HepG2 (cell line): ENCODE data around the gene EXOC6B. TPM values are rescaled to one million over a fixed set of nuclear protein-coding genes. Genes with fewer than 3 reads are reported as not detected.
A peak's percentile ranks its signal among the peaks of the same experiment; 100 is the strongest.

Source experiments
- ATAC-seq: fragments of 200-7000 bp; cut with Tn5 transposase; 3 replicates; pipeline ENCODE4 v1.9.1; 2020; ENCODE audit warnings: mild to moderate bottlenecking, moderate library complexity
- Bru-seq: library from RNA; stranded (reverse); fragments of 400-500 nt; gene quantifications from one replicate; lab custom pipeline; 2021; lab: Mats Ljungman, UMichigan
- BruChase-seq, 2 experiments: library from RNA; stranded (reverse); fragments of 400-500 nt; gene quantifications; one replicate each; lab custom pipeline; 2021; lab: Mats Ljungman, UMichigan
- BruUV-seq: library from RNA; stranded (reverse); fragments of 400-500 nt; replicated peaks from 2 replicates; lab custom pipeline; 2021; lab: Mats Ljungman, UMichigan
- CTCF ChIA-PET: fragments of 300-600 bp; formaldehyde crosslinking; extraction: SDS; loops from one replicate; lab custom pipeline; 2021; ENCODE audit warnings: low total read pairs, inconsistent platforms, low intra/inter-chr PET ratio; lab: Yijun Ruan, JAX
- POLR2A ChIA-PET: fragments of 350-600 bp; sonication (Branson Sonifier 250); formaldehyde crosslinking; loops from one replicate; lab custom pipeline; 2020; ENCODE audit warnings: antibody characterized with exemption, inconsistent platforms; lab: Yijun Ruan, JAX
- DNase-seq: peaks from one replicate; pipeline ENCODE4 v3.0.0-alpha.2; 2015; ENCODE audit warnings: low spot score
- FAIRE-seq: peaks from 3 replicates; lab custom pipeline; 2011; peaks lifted over from hg19 to GRCh38; lab: Jason Lieb, UNC
- H2AFZ ChIP-seq: one replicate; pipeline ENCODE4 v1.6.1; 2011; ENCODE audit warnings: low read length, inconsistent platforms
- H3K27ac ChIP-seq: fragments of 300-600 bp; 3 replicates; pipeline ENCODE4 v1.8.0; 2011; ENCODE audit warnings: mixed run types, mild to moderate bottlenecking, mixed read lengths, low read length, inconsistent platforms; ENCODE audit not compliant: insufficient read depth; ENCODE audit errors: extremely low read length
- H3K27me3 ChIP-seq, 2 experiments: fragments of 200-600 bp in 1 of 2; 2 replicates in 1 of 2; 3 replicates in 1 of 2; pipeline versions ENCODE4 v1.6.0 to v1.8.0; 2011; ENCODE audit warnings: low read length in 2 of 2, mild to moderate bottlenecking in 2 of 2, moderate library complexity in 2 of 2, inconsistent platforms in 1 of 2; ENCODE audit not compliant: insufficient read depth in 2 of 2, control insufficient read depth in 1 of 2
- H3K36me3 ChIP-seq, 2 experiments: fragments of 200-600 bp in 1 of 2; replicated peaks in 1 of 2; 2 replicates in 1 of 2; 3 replicates in 1 of 2; pipeline versions ENCODE4 v1.5.1 to v1.8.0; 2011; ENCODE audit warnings: low read length in 2 of 2, inconsistent platforms in 1 of 2; ENCODE audit not compliant: insufficient read depth in 2 of 2, control insufficient read depth in 1 of 2
- H3K4me1 ChIP-seq: 2 replicates; pipeline ENCODE4 v1.5.1; 2012; ENCODE audit warnings: low read length, inconsistent platforms; ENCODE audit not compliant: insufficient read depth
- H3K4me2 ChIP-seq: 2 replicates; pipeline ENCODE4 v1.6.0; 2011; ENCODE audit warnings: low read depth, low read length, inconsistent platforms
- H3K4me3 ChIP-seq, 3 experiments: fragments of 200-600 bp in 1 of 3; sonication (generic), shearing (Covaris generic) in 1 of 3; replicated peaks in 1 of 3; 2 replicates each; pipeline ENCODE4 v1.5.1; 2011 to 2016; ENCODE audit warnings: low read length in 3 of 3, inconsistent platforms in 2 of 3, low read depth in 2 of 3, mild to moderate bottlenecking in 2 of 3, control low read depth in 1 of 3, mixed read lengths in 1 of 3; ENCODE audit not compliant: insufficient read depth in 1 of 3
- H3K79me2 ChIP-seq: one replicate; pipeline ENCODE4 v1.6.1; 2011; ENCODE audit warnings: low read length, inconsistent platforms; ENCODE audit not compliant: insufficient read depth
- H3K9ac ChIP-seq: 2 replicates; pipeline ENCODE4 v1.6.0; 2011; ENCODE audit warnings: mild to moderate bottlenecking, low read depth, low read length, inconsistent platforms; ENCODE audit not compliant: insufficient read depth
- H3K9me3 ChIP-seq: 2 replicates; pipeline ENCODE4 v1.5.1; 2012; ENCODE audit warnings: mild to moderate bottlenecking, low read length
- H4K20me1 ChIP-seq: 2 replicates; pipeline ENCODE4 v1.6.0; 2011; ENCODE audit warnings: inconsistent platforms, mild to moderate bottlenecking, low read length, moderate library complexity; ENCODE audit not compliant: insufficient read depth
- HMGA1 ChIP-seq: sonication (generic); formaldehyde crosslinking; conservative IDR thresholded peaks from 2 replicates; pipeline ENCODE4 v1.4.0; 2020; ENCODE audit warnings: missing genetic modification reagents
- PBX3 ChIP-seq: sonication (generic); formaldehyde crosslinking; IDR thresholded peaks from 2 replicates; pipeline ENCODE4 v1.8.1; 2023; ENCODE audit warnings: missing genetic modification reagents, inconsistent platforms, borderline replicate concordance
- SMAD3 ChIP-seq: sonication (generic); formaldehyde crosslinking; IDR thresholded peaks from 2 replicates; pipeline ENCODE4 v1.4.0; 2020; ENCODE audit warnings: missing genetic modification reagents
- ZNF639 ChIP-seq: conservative IDR thresholded peaks from 2 replicates; pipeline ENCODE4 v1.6.1; 2018; ENCODE audit warnings: missing genetic modification reagents
- ZNF703 ChIP-seq: sonication (generic); formaldehyde crosslinking; IDR thresholded peaks from 2 replicates; pipeline ENCODE4 v1.5.1; 2020; ENCODE audit warnings: missing genetic modification reagents, mild to moderate bottlenecking, moderate library complexity, borderline replicate concordance
- WGBS: methylation state at CpG from one replicate; pipeline ENCODE4 v1.1.6; 2017; ENCODE audit warnings: low lambda C conversion rate; 5-methylcytosine and 5-hydroxymethylcytosine counted together
- in situ Hi-C: cut with HindIII; loops from 2 replicates; pipeline ENCODE4 v1.10.0; 2017; ENCODE audit warnings: low pct_unique_long_range_greater_than_20kb; ENCODE audit not compliant: extremely low pct_ligation_motif_present
- intact Hi-C: fragments of 100-400 bp; cut with micrococcal nuclease; formaldehyde crosslinking; loops from one replicate; pipeline ENCODE4 v1.10.0; 2022; ENCODE audit not compliant: unreplicated experiment
- long read RNA-seq, 2 experiments: library from RNA in 1 of 2; library from polyadenylated mRNA in 1 of 2; stranded (forward) in 1 of 2; unstranded in 1 of 2; transcript quantifications; one replicate each; pipeline ENCODE4 v2.0.0, GENCODE V29; 2019 to 2022
- polyA minus RNA-seq, 3 experiments: library from RNA; depleted of rRNA, polyadenylated mRNA; stranded (reverse); fragments of >200 nt; gene quantifications; 2 replicates each; pipeline ENCODE4 v1.2.3, GENCODE V29; 2011; ENCODE audit warnings: low replicate concordance in 1 of 3
- polyA plus RNA-seq, 8 experiments: library from polyadenylated mRNA; depleted of rRNA in 3 of 8; stranded (reverse) in 7 of 8; unstranded in 1 of 8; fragments of >200 nt; fragmentation: Illumina TruSeq in 4 of 8; extraction: Trizol in 4 of 8; gene quantifications; 2 replicates each; pipeline versions ENCODE4 v1.2.1 to v1.2.3, GENCODE V29; 2011 to 2016; ENCODE audit warnings: low read depth in 4 of 8, missing spikeins in 1 of 8, mixed read lengths in 1 of 8; ENCODE audit not compliant: insufficient read depth in 1 of 8
- total RNA-seq, 5 experiments: library from RNA; depleted of rRNA; stranded (reverse); fragments of >200 nt; fragmentation: Illumina TruSeq; extraction: Trizol; gene quantifications; 2 replicates each; pipeline ENCODE4 v1.2.3, GENCODE V29; 2016; ENCODE audit warnings: low read depth in 1 of 5
- TF ChIP-seq, protein P1 (sequence below): IDR thresholded peaks from 2 replicates; pipeline ENCODE4 v1.6.1; 2016
- TF ChIP-seq, protein P2 (sequence below): sonication (generic); formaldehyde crosslinking; IDR thresholded peaks from 2 replicates; pipeline ENCODE4 v1.5.0; 2020; ENCODE audit warnings: missing genetic modification reagents
- TF ChIP-seq, protein P3 (sequence below): sonication (generic); formaldehyde crosslinking; IDR thresholded peaks from 2 replicates; pipeline ENCODE4 v1.9.0; 2021; ENCODE audit warnings: missing genetic modification reagents, borderline replicate concordance

EXOC6B gene
- total RNA-seq (2016; rRNA removed; fragmentation: Illumina TruSeq; extraction: Trizol) (15.9 and 28.4 TPM in 2 replicates), polyA plus RNA-seq (2011; rRNA removed) (9.1 and 10.0 TPM in 2 replicates), polyA minus RNA-seq (2011; rRNA and poly(A)+ RNA removed; ENCODE audit: low replicate concordance) (31.1 and 34.5 TPM in 2 replicates), Bru-seq, nascent RNA (percentile 75 among the genes with signal in this experiment), BruChase-seq, experiment 1, labeled RNA remaining after a 6-hour chase (percentile 62 among the genes with signal in this experiment), BruChase-seq, experiment 2, labeled RNA remaining after a 2-hour chase (percentile 67 among the genes with signal in this experiment)
- 21.5 and 21.7 TPM in 2 replicates for total RNA-seq (2016; cell fraction: cytosol; rRNA removed; fragmentation: Illumina TruSeq; extraction: Trizol; ENCODE audit: low read depth)
- total RNA-seq (2016; cell fraction: insoluble cytoplasmic fraction; rRNA removed; fragmentation: Illumina TruSeq; extraction: Trizol), result 15.1 and 26.4 TPM in 2 replicates
- 6.5 and 7.7 TPM in 2 replicates for total RNA-seq (2016; cell fraction: membrane; rRNA removed; fragmentation: Illumina TruSeq; extraction: Trizol)
- total RNA-seq (2016; cell fraction: nucleus; rRNA removed; fragmentation: Illumina TruSeq; extraction: Trizol), result 27.6 and 32.1 TPM in 2 replicates
- polyA plus RNA-seq (2011; cell fraction: cytosol; rRNA removed), result 6.7 and 7.0 TPM in 2 replicates
- polyA plus RNA-seq (2011; cell fraction: nucleus; rRNA removed), result 10.0 and 10.7 TPM in 2 replicates
- polyA plus RNA-seq (2012), result 6.2 and 7.1 TPM in 2 replicates
- polyA plus RNA-seq (2016; cell fraction: cytosol; fragmentation: Illumina TruSeq; extraction: Trizol; ENCODE audit: low read depth), result 0.36 and 0.58 TPM in 2 replicates
- 17.2 and 17.6 TPM in 2 replicates for polyA plus RNA-seq (2016; cell fraction: insoluble cytoplasmic fraction; fragmentation: Illumina TruSeq; extraction: Trizol; ENCODE audit: low read depth)
- polyA plus RNA-seq (2016; cell fraction: membrane; fragmentation: Illumina TruSeq; extraction: Trizol; ENCODE audit: low read depth), result 1.5 and 1.7 TPM in 2 replicates
- polyA plus RNA-seq (2016; cell fraction: nucleus; fragmentation: Illumina TruSeq; extraction: Trizol; ENCODE audit: insufficient read depth, low read depth), result 12.3 and 13.8 TPM in 2 replicates
- polyA minus RNA-seq (2011; cell fraction: cytosol; rRNA and poly(A)+ RNA removed), result 19.1 and 24.2 TPM in 2 replicates
- polyA minus RNA-seq (2011; cell fraction: nucleus; rRNA and poly(A)+ RNA removed), result 53.9 and 61.8 TPM in 2 replicates
- long read RNA-seq, experiment 1, partial matches to known transcripts, result 0 of 4 reads
- long read RNA-seq, experiment 1, other reads (novel, unspliced or antisense), result 4 of 4 reads
- long read RNA-seq, experiment 2, full-length matches to known transcripts, result 2 of 18 reads
- long read RNA-seq, experiment 2, partial matches to known transcripts, result 2 of 18 reads
- long read RNA-seq, experiment 2, other reads (novel, unspliced or antisense), result 14 of 18 reads

- DNase-seq, result peak; percentile 91
- Histone ChIP-seq H3K79me2 (peaks cover 18% of the 10 kb centered on the region), H2AFZ (peak within 1 kb of the TSS; percentile 74), H3K4me3 (peak within 1 kb of the TSS; percentile 77 to 90 (median 77)), H3K4me1 (peaks cover 41% of the 10 kb centered on the region), H3K27ac (peak within 1 kb of the TSS; percentile 68), H3K9me3 (no peaks in the 10 kb centered on the region), H3K36me3 (no peaks in the 10 kb centered on the region), H3K4me2 (peak within 1 kb of the TSS; percentile 80), H3K9ac (peak within 1 kb of the TSS; percentile 82), H4K20me1 (no peaks in the 10 kb centered on the region), H3K27me3 (peaks cover 0 to 6% of the 10 kb centered on the region in 2 experiments; a peak in 1 of 5 replicates)
- peak; percentile 72 for FAIRE-seq
- intact Hi-C loops (no loop called here), in situ Hi-C loops (no loop called here)
- ChIA-PET POLR2A (no interaction called here), CTCF (no interaction called here)
- ATAC-seq, result peak; percentile 97
- TSS peak; percentile 57 for BruUV-seq
- WGBS, result under 1% methylated on average over 36 of the region's 71 CpGs
- TF ChIP-seq PBX3 (CRISPR knock-in tag), result no peak
- TF ChIP-seq, protein P1, sequence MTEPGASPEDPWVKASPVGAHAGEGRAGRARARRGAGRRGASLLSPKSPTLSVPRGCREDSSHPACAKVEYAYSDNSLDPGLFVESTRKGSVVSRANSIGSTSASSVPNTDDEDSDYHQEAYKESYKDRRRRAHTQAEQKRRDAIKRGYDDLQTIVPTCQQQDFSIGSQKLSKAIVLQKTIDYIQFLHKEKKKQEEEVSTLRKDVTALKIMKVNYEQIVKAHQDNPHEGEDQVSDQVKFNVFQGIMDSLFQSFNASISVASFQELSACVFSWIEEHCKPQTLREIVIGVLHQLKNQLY (CRISPR knock-in tag), result peak; percentile 82
- TF ChIP-seq SMAD3 (CRISPR knock-in tag), result peak; percentile 65; the same call in 1 of the 2 replicates
- TF ChIP-seq, protein P2, sequence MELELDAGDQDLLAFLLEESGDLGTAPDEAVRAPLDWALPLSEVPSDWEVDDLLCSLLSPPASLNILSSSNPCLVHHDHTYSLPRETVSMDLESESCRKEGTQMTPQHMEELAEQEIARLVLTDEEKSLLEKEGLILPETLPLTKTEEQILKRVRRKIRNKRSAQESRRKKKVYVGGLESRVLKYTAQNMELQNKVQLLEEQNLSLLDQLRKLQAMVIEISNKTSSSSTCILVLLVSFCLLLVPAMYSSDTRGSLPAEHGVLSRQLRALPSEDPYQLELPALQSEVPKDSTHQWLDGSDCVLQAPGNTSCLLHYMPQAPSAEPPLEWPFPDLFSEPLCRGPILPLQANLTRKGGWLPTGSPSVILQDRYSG (CRISPR knock-in tag), result 0 out of 2 replicates have a peak, but pooled peaks have one; percentile 28
- TF ChIP-seq HMGA1, result no peak
- TF ChIP-seq ZNF639 (CRISPR knock-in tag), result 0 out of 2 replicates have a peak, but pooled peaks have one; percentile 41
- no peak for TF ChIP-seq ZNF703
- TF ChIP-seq, protein P3, sequence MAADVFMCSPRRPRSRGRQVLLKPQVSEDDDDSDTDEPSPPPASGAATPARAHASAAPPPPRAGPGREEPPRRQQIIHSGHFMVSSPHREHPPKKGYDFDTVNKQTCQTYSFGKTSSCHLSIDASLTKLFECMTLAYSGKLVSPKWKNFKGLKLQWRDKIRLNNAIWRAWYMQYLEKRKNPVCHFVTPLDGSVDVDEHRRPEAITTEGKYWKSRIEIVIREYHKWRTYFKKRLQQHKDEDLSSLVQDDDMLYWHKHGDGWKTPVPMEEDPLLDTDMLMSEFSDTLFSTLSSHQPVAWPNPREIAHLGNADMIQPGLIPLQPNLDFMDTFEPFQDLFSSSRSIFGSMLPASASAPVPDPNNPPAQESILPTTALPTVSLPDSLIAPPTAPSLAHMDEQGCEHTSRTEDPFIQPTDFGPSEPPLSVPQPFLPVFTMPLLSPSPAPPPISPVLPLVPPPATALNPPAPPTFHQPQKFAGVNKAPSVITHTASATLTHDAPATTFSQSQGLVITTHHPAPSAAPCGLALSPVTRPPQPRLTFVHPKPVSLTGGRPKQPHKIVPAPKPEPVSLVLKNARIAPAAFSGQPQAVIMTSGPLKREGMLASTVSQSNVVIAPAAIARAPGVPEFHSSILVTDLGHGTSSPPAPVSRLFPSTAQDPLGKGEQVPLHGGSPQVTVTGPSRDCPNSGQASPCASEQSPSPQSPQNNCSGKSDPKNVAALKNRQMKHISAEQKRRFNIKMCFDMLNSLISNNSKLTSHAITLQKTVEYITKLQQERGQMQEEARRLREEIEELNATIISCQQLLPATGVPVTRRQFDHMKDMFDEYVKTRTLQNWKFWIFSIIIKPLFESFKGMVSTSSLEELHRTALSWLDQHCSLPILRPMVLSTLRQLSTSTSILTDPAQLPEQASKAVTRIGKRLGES, result no peak
These were observed at the start of gene EXOC6B for GRCh38 chr2:72825257-72826155. Gene EXOC6B, minus strand, starts transcription at chr2:72826033.
